SK-N-SH treated with all-trans-retinoic acid at 6 μM for 48 hours (cell line): ENCODE results near the gene RFXAP.
"Not testable (repeated sequence)": the region's sequence is repeated elsewhere in the genome, so short reads cannot be mapped to it uniquely, and the experiment has no call there.

Experiments
- ATAC-seq: fragments of 200-7000 bp; cut with Tn5 transposase; 3 replicates; pipeline ENCODE4 v1.9.1; 2020; ENCODE audit warnings: mild to moderate bottlenecking, moderate library complexity
- ARNTL ChIP-seq: fragments of 450-650 bp; formaldehyde crosslinking; IDR thresholded peaks from 2 replicates; pipeline ENCODE4 v1.5.0; 2020; ENCODE audit warnings: low read depth, mild to moderate bottlenecking, moderate library complexity, borderline replicate concordance
- BACH2 ChIP-seq: fragments of 250-450 bp; sonication (Bioruptor Pico); IDR thresholded peaks from 2 replicates; pipeline ENCODE4 v1.9.0; 2021; ENCODE audit warnings: mild to moderate bottlenecking, borderline replicate concordance
- CSDC2 ChIP-seq: fragments of 250-450 bp; sonication (Bioruptor Pico); IDR thresholded peaks from 2 replicates; pipeline ENCODE4 v1.5.0; 2020; ENCODE audit warnings: mild to moderate bottlenecking, moderate library complexity
- ESRRG ChIP-seq: fragments of 250-450 bp; sonication (Bioruptor Pico); IDR thresholded peaks from 2 replicates; pipeline ENCODE4 v1.6.1; 2021; ENCODE audit warnings: mild to moderate bottlenecking
- GLIS3 ChIP-seq: fragments of 250-450 bp; sonication (Bioruptor Pico); IDR thresholded peaks from 2 replicates; pipeline ENCODE4 v1.5.0; 2020; ENCODE audit warnings: mild to moderate bottlenecking, moderate library complexity
- ISL1 ChIP-seq: fragments of 250-450 bp; sonication (Bioruptor Pico); IDR thresholded peaks from 2 replicates; pipeline ENCODE4 v2.1.2; 2022; ENCODE audit warnings: mild to moderate bottlenecking, moderate library complexity
- OSR1 ChIP-seq: fragments of 250-450 bp; sonication (Bioruptor Pico); IDR thresholded peaks from 2 replicates; pipeline ENCODE4 v1.8.0; 2022; ENCODE audit warnings: moderate library complexity, mild to moderate bottlenecking, inconsistent platforms
- PPARA ChIP-seq: fragments of 250-450 bp; sonication (Bioruptor Pico); IDR thresholded peaks from 2 replicates; pipeline ENCODE4 v1.5.0; 2020; ENCODE audit warnings: mild to moderate bottlenecking, borderline replicate concordance
- RARB ChIP-seq: fragments of 250-450 bp; sonication (Bioruptor Pico); IDR thresholded peaks from 2 replicates; pipeline ENCODE4 v1.8.0; 2021; ENCODE audit warnings: mild to moderate bottlenecking, moderate library complexity
- SNAI2 ChIP-seq: fragments of 250-450 bp; sonication (Bioruptor Pico); IDR thresholded peaks from 2 replicates; pipeline ENCODE4 v1.5.0; 2020; ENCODE audit warnings: mild to moderate bottlenecking, moderate library complexity
- TCF4 ChIP-seq: fragments of 250-450 bp; sonication (Bioruptor Pico); IDR thresholded peaks from 2 replicates; pipeline ENCODE4 v1.8.0; 2021; ENCODE audit warnings: mild to moderate bottlenecking, moderate library complexity, borderline replicate concordance
- TOX ChIP-seq: fragments of 250-450 bp; sonication (Bioruptor Pico); IDR thresholded peaks from 2 replicates; pipeline ENCODE4 v1.8.0; 2021; ENCODE audit warnings: mild to moderate bottlenecking, moderate library complexity, borderline replicate concordance
- ZC3H10 ChIP-seq: fragments of 250-450 bp; sonication (Bioruptor Pico); IDR thresholded peaks from 2 replicates; pipeline ENCODE4 v1.5.1; 2021; ENCODE audit warnings: mild to moderate bottlenecking, moderate library complexity
- ZFP3 ChIP-seq: fragments of 250-450 bp; sonication (Bioruptor Pico); IDR thresholded peaks from 2 replicates; pipeline ENCODE4 v1.5.0; 2020; ENCODE audit warnings: mild to moderate bottlenecking, moderate library complexity
- ZFP30 ChIP-seq: fragments of 450-650 bp; formaldehyde crosslinking; IDR thresholded peaks from 2 replicates; pipeline ENCODE4 v1.5.0; 2022; ENCODE audit warnings: mild to moderate bottlenecking, moderate library complexity
- ZNF565 ChIP-seq: fragments of 450-650 bp; formaldehyde crosslinking; conservative IDR thresholded peaks from 2 replicates; pipeline ENCODE4 v1.5.0; 2020; ENCODE audit warnings: low read depth, mild to moderate bottlenecking, moderate library complexity
- ZNF70 ChIP-seq: fragments of 450-650 bp; formaldehyde crosslinking; IDR thresholded peaks from 2 replicates; pipeline ENCODE4 v1.5.0; 2020; ENCODE audit warnings: mild to moderate bottlenecking, moderate library complexity
- ZNF8 ChIP-seq: fragments of 450-650 bp; formaldehyde crosslinking; IDR thresholded peaks from 2 replicates; pipeline ENCODE4 v1.5.0; 2020; ENCODE audit warnings: mild to moderate bottlenecking, moderate library complexity
- TF ChIP-seq, protein P1 (sequence below): fragments of 250-450 bp; sonication (Bioruptor Pico); IDR thresholded peaks from 2 replicates; pipeline ENCODE4 v1.5.1; 2020; ENCODE audit warnings: low read depth, mild to moderate bottlenecking, moderate library complexity
- TF ChIP-seq, protein P2 (sequence below): fragments of 250-450 bp; sonication (Bioruptor Pico); IDR thresholded peaks from 2 replicates; pipeline ENCODE4 v1.8.0; 2021; ENCODE audit warnings: low read depth, mild to moderate bottlenecking, moderate library complexity, borderline replicate concordance
- TF ChIP-seq, protein P3 (sequence below): fragments of 250-450 bp; sonication (Bioruptor Pico); IDR thresholded peaks from 2 replicates; pipeline ENCODE4 v1.5.0; 2020; ENCODE audit warnings: mild to moderate bottlenecking, moderate library complexity
- TF ChIP-seq, protein P4 (sequence below): fragments of 250-450 bp; sonication (Bioruptor Pico); IDR thresholded peaks from 2 replicates; pipeline ENCODE4 v1.5.1; 2021; ENCODE audit warnings: mild to moderate bottlenecking, moderate library complexity

Gene RFXAP

DNA sequence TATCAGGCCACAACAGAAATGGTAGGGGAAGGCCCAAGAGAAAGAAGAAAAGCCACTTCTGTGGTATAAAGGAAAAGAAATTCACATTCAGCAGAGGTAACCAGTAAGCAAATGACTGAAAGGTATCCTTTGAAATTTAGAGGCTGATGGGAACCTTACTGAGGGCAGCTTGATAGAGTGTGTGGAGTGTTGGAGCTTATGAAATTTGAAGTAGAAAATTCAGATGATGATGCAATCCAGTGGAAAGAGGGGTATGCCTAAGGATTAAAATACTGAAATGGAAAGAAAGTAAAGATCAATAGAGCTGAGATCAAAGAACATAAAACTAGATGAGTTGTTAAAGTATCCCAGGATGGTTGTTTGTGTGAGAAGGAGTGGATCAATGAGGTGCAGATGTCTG, 42.8 kb upstream of the RFXAP start (continued):
- TF ChIP-seq, protein P1, sequence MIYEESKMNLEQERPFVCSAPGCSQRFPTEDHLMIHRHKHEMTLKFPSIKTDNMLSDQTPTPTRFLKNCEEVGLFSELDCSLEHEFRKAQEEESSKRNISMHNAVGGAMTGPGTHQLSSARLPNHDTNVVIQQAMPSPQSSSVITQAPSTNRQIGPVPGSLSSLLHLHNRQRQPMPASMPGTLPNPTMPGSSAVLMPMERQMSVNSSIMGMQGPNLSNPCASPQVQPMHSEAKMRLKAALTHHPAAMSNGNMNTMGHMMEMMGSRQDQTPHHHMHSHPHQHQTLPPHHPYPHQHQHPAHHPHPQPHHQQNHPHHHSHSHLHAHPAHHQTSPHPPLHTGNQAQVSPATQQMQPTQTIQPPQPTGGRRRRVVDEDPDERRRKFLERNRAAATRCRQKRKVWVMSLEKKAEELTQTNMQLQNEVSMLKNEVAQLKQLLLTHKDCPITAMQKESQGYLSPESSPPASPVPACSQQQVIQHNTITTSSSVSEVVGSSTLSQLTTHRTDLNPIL: no peak
- no peak for TF ChIP-seq TCF4
- TF ChIP-seq ISL1 (CRISPR knock-in tag): no peak
- TF ChIP-seq ZNF70: no peak

DNA sequence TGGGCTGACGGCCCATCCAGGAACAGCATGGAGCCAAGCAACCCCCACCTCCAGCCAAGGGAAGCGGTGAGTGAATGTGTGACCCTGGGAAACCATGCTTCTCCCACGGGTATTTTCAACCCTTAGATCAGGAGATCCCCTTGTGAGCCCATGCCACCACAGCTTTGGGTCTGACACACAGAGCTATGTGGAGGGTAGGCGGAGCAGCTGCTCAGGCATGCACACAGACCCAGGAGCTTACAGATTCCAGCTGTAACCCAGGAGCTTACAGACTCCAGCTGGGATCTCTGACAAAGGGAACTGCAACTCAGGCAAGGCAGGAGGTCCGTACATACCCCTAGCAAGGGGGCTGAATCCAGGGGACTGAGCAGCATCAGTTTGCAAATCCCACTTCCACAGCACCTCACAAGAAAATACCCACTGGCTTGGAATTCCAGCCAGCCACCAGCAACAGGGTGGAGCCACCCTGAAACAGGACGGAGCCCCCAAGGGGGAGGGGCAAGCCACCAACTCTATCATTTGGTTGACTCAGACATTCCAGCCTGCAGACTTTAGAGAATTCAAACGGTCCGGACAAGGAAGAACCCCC, 40.8 kb upstream of the RFXAP start:
- TF ChIP-seq ESRRG (CRISPR knock-in tag) (no peak), TOX (CRISPR knock-in tag) (no peak), TCF4 (no peak), ZFP30 (no peak), ZFP3 (no peak), RARB (CRISPR knock-in tag) (no peak), ZNF70 (no peak), SNAI2 (CRISPR knock-in tag) (no peak), ZNF8 (CRISPR knock-in tag) (no peak), ISL1 (CRISPR knock-in tag) (no peak), PPARA (no peak), OSR1 (CRISPR knock-in tag) (no peak)
- TF ChIP-seq, protein P2, sequence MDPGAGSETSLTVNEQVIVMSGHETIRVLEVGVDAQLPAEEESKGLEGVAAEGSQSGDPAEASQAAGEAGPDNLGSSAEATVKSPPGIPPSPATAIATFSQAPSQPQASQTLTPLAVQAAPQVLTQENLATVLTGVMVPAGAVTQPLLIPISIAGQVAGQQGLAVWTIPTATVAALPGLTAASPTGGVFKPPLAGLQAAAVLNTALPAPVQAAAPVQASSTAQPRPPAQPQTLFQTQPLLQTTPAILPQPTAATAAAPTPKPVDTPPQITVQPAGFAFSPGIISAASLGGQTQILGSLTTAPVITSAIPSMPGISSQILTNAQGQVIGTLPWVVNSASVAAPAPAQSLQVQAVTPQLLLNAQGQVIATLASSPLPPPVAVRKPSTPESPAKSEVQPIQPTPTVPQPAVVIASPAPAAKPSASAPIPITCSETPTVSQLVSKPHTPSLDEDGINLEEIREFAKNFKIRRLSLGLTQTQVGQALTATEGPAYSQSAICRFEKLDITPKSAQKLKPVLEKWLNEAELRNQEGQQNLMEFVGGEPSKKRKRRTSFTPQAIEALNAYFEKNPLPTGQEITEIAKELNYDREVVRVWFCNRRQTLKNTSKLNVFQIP (CRISPR knock-in tag): no peak
- TF ChIP-seq, protein P3, sequence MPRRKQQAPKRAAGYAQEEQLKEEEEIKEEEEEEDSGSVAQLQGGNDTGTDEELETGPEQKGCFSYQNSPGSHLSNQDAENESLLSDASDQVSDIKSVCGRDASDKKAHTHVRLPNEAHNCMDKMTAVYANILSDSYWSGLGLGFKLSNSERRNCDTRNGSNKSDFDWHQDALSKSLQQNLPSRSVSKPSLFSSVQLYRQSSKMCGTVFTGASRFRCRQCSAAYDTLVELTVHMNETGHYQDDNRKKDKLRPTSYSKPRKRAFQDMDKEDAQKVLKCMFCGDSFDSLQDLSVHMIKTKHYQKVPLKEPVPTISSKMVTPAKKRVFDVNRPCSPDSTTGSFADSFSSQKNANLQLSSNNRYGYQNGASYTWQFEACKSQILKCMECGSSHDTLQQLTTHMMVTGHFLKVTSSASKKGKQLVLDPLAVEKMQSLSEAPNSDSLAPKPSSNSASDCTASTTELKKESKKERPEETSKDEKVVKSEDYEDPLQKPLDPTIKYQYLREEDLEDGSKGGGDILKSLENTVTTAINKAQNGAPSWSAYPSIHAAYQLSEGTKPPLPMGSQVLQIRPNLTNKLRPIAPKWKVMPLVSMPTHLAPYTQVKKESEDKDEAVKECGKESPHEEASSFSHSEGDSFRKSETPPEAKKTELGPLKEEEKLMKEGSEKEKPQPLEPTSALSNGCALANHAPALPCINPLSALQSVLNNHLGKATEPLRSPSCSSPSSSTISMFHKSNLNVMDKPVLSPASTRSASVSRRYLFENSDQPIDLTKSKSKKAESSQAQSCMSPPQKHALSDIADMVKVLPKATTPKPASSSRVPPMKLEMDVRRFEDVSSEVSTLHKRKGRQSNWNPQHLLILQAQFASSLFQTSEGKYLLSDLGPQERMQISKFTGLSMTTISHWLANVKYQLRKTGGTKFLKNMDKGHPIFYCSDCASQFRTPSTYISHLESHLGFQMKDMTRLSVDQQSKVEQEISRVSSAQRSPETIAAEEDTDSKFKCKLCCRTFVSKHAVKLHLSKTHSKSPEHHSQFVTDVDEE (CRISPR knock-in tag): no peak
- TF ChIP-seq, protein P4, sequence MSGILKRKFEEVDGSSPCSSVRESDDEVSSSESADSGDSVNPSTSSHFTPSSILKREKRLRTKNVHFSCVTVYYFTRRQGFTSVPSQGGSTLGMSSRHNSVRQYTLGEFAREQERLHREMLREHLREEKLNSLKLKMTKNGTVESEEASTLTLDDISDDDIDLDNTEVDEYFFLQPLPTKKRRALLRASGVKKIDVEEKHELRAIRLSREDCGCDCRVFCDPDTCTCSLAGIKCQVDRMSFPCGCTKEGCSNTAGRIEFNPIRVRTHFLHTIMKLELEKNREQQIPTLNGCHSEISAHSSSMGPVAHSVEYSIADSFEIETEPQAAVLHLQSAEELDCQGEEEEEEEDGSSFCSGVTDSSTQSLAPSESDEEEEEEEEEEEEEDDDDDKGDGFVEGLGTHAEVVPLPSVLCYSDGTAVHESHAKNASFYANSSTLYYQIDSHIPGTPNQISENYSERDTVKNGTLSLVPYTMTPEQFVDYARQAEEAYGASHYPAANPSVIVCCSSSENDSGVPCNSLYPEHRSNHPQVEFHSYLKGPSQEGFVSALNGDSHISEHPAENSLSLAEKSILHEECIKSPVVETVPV (CRISPR knock-in tag): no peak
- TF ChIP-seq, all 23 proteins: peak for 0
- no peak for ATAC-seq

DNA sequence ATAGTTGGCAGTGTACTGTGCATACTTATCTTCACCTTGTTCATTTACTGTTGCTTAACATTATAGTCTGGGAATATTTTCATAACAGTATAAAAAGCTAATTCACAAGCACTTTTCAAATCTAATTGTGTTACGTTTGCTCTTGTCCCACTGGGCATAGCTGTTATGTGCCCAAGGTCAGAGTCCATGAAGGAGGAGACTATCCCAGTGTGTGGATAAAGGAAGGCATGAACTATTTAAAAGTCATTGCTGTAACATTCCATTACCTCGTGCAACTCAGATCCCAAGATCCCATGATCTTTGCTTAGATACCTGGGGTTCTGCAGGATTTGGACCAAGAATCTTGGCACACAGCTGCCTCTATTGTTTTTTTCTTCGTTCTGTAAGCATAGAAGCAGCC, 35.1 kb upstream of the RFXAP start:
- no peak for ATAC-seq
- TF ChIP-seq ZC3H10 (CRISPR knock-in tag) (no peak), ARNTL (CRISPR knock-in tag) (no peak), TOX (CRISPR knock-in tag) (no peak)

DNA sequence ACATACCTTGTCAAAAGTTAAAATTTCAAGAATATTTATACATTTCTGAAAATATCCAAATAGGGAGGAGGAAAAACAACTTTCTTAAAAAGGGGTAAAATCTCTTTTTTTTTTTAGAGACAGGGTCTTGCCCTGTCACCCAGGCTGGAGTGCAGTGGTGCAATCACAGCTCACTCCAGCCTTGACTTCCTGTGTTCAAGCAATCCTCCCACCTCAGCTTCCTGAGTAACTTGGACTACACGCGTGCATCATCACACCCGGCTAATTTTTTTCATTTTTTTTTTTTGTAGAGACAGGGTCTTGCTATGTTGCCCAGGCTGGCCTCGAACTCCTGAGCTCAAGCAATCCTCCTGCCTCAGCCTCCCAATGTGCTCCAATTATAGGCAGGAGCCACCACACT, 32.8 kb upstream of the RFXAP start:
- ATAC-seq: not testable (repeated sequence)

DNA sequence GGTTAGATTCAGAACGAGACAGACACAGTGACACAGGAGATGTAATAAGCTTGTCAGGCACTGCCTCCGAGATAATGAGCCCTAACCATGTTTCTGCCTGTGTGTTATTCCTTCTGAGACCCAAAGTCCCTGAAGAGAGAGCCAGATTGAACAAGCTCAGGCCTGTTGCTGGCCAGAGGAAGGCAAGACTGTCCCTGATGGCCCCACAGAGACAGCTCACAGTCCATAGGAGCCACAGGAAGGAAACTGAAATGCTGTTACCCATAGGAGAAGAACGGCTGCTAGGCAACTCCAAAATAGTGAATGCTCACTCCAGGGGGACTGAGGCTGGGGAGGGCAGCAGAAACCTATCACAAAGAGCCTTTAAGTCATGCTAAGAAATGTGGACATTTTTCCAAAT, 31.8 kb upstream of the RFXAP start:
- no peak for ATAC-seq
- TF ChIP-seq ZNF8 (CRISPR knock-in tag) (no peak), CSDC2 (CRISPR knock-in tag) (no peak), GLIS3 (CRISPR knock-in tag) (no peak), BACH2 (CRISPR knock-in tag) (no peak), ZNF565 (CRISPR knock-in tag) (no peak)
